Stimulated activated CD8-positive, alpha-beta memory T cell treated with anti-CD3 and anti-CD28 coated beads, Interleukin-4, amount 100 ng/mL, for 48 hours (primary cell): ENCODE results near the gene GSTK1.
"Not testable (repeated sequence)": the region's sequence is repeated elsewhere in the genome, so short reads cannot be mapped to it uniquely, and the experiment has no call there.

ENCODE experiments used
- DNase-seq: peaks from one replicate; pipeline ENCODE4 v3.0.0-alpha.2; 2020

GSTK1 gene

DNA sequence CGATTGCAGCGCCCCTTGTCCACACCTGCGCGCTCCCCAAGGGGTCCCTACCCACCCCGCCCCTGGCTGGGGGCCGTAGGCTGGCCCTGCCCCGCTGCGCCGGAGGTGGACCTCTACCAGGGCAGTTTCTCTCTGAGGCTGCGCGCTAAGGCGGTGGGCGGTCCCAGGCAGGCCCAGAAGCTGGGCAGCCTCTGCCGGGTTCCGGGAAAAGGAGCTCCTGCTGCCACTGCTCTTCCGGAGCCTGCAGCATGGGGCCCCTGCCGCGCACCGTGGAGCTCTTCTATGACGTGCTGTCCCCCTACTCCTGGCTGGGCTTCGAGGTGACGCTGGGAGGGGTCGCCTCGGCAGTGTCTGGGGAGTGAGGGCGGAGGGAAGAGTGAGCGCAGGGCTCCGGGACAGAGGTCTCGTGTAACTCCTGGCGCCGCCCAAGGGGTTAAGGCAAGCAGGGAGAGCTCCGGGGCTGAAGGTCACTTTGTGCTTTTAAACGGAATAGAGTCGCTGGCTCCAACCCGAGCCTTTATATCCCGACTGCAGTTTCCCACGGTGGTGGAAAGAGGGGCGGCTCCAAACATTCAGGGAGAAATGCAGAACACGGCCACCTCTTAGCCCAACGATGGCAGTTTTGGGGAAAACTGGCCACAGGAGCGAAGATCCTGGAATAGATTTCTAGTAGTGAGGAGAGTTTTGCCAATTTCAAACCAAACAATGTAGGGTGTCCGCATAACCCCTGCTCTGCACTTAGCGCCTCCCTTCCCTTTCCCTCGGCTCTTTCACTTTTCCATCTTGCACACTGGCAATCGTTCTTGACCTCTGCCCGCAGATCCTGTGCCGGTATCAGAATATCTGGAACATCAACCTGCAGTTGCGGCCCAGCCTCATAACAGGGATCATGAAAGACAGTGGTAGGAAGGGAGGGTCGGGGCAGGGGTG, at the start of gene GSTK1:
Gene GSTK1 (plus strand): TSS at position 176 of the 930 bp plus-strand sequence. CDS start 73 bp downstream, at position 249.
- peak; percentile 89 for DNase-seq

- not testable (repeated sequence) for DNase-seq
These were observed 49.8 kb upstream of the GSTK1 start for GRCh38 chr7:143213478-143213877.

DNA sequence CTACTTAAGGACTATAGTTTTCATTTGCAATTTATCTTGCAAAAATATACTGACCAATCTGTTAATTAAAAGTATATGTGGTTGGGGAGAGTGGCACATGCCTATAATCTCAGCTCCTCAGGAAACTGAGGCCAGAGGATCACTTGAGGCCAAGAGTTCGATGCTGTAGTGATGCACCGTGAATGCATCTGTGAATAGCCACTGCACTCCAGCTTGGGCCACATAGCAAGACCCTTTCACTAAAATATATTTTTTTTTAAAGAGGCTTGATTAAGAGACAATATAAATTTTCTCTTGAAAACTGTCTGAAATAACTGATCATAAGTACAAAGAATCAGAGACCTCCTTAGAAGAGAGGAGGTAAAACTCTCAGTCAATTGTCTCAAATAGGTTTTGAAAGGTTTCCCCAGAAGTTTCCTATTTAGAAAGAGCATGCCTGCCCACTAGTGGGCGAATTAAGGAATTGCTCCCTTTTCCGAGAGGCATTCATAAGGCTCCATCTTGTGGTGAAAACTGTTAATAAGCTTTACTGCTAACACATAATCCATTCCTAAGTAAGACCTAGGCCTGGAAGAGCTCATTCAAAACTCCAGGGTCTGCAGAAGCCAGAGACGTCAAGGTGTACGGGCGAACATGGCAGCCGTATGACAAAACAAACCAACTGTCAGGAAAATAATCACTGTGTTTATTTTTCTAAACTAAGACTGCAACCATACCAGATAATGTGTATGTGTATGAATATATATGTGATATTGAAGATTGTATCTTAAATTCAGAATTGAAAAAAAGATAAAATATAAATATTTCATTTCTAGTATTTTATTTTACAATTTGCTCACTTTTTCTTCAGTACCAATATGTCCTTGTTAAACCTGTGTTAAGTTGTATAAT, 48.2 kb upstream of the GSTK1 start:
- DNase-seq = peak; percentile 66

DNA sequence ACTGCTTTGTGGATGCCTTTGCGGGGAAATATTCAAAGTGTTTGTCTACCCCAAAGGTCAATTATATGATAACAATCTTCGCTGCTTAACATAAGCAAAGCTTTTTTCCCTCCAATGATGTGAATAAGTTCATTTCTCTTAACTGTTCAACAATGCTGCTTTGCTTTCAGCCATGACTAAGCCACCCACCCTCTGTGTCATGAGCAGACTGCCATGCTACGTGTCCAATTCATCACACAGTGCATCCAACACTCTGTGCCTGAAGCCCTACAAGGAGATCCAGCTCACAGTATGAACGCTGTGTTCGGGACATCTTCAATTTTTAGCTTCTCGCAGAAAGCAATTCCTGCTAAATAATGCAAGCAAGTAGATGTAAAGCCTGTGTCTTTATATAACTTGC, 47.1 kb upstream of the GSTK1 start:
- DNase-seq = no peak

DNA sequence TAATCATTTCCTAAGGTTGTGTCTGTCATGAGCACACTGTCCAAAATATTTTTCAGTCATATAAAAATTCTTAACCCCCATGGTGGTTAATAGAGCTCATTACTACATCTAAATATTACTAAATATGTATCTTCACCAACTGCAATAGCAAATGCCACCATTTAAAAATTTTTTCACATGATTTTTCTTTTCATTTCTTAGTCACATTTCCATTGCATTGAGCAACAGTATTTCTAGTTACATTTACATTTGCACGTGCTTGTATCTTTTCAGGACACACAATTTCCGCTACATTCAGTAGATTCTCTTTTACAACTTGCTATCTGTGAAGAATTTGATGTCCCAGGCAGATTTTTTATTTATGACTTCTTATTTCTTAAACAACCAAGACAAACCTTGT, 46.6 kb upstream of the GSTK1 start:
- no peak for DNase-seq

DNA sequence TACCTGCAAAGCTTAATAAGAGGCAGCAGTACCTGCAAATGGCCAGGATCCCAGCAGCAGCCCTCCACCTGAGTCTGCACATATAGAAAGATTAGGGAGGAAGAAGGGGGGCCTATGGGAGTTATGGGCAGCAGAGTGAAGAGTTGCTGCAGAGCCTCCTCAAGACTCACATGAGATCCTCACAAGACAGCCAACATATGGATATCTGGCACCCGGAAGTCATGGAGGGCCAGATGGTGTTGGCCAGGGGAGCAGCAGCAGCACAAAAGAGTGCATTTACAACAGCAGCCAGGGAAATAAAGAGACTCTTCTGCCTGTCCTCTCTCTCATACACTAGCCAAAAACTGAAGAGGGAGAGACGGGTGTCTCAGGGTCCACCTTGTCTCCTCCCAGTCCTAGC, 45.4 kb upstream of the GSTK1 start:
- no peak for DNase-seq

DNA sequence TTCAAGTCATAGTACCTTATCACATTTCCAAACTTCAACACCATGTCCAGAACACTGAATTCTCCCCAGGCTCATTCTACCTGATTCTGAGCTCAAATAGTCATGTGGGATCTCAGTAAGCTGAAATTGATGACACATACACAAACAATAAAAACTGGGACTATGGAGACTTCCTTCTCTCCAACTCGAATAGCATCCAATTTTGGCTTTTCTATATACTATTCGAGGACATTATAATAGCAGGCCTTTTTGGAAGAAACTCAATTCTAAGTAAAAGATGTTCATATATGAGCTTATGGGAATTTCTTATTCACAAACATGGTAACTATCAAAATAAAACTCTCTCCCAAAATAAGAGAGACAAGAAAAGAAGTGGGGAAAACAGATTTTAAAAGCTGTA, 42.0 kb upstream of the GSTK1 start:
- DNase-seq = no peak

GRCh38 chr7:143221737-143222136, 41.5 kb upstream of the GSTK1 start, which contains the start of gene TAS2R40:
Gene TAS2R40, plus strand, starts transcription at chr7:143222037. Its CDS starts 42 bp downstream, at chr7:143222079.
- DNase-seq = no peak

DNA sequence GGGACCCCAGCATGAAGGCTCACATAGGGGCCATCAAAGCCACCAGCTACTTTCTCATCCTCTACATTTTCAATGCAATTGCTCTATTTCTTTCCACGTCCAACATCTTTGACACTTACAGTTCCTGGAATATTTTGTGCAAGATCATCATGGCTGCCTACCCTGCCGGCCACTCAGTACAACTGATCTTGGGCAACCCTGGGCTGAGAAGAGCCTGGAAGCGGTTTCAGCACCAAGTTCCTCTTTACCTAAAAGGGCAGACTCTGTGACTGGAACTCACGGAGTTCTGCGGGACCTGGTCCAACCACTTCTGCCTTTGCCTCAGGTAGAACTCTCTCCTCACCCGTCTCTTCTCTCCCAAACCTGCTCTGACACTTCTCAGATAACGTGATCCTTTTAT, 40.5 kb upstream of the GSTK1 start:
- DNase-seq = no peak

DNA sequence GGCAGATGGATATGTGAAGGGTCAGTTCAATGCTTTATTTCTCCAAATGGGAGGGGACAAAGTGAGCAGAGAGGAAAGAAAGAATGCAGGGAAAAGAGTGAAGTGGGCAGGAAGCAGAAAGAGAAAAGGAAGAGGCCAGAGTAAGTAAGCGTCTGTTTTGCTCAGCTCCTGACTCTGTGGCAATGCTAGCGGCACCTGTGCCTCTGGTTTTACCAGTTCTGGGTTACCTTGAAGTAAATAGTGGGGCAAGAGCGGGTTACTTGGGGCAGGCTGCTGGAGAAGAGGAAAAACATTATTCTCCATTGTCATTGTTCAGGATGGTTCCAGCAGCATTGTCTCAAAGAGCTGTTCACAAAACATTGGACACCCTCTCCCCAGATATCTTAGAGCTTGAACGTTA, 39.5 kb upstream of the GSTK1 start:
- no peak for DNase-seq

- no peak for DNase-seq
These were observed 38.2 kb upstream of the GSTK1 start for GRCh38 chr7:143225047-143225446.

DNA sequence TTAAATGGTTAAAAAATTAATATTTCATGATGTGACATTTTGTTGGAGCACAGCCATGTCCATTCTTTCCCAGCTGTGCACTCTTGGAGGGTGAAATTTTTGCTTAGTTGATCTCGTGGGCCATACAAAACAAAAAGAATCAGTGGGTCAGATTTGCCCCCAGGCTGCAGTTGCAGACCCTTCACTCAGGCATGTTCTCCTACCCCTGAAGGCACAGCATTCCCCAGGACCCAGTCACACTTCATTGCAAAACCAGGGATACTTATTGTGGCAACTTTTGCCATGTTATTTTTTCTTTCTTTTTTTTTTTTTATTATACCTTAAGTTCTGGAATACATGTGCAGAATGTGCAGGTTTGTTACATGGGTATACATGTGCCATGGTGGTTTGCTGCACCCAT, 35.4 kb upstream of the GSTK1 start:
- no peak for DNase-seq

DNA sequence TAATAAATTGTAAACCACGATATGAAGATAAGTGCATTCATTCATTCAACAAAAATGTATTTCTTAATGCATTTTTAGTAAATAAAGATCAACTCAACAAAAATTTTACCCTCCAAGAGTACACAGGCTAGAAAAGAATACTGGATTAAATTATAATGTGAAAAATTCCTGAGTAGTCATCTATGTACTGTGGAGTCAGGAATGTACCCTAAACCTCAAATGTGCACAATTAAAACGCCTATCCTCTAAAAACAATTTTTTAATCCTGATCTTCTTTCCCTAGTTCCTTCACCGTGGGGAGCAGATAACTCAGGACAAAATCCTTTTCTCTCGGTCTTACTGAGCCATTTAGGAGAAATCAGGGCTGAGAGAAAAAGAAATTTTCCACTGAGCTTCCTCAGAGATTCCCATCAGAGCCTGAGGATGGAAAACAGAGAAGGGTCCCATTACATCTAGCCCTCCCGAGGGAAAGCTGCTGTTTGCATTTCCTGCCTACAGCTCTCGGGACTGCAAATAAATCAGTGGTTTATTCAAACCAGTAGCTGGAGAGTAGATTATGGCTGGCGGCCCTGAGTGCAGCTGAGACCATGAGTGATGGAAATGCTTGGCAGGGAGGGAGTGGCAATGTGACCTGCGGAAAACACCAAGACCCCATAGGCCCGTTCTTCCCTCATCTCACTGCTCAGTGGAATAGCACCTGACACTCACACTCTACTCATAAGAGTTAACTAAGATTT, 34.0 kb upstream of the GSTK1 start:
- DNase-seq = no peak

- no peak for DNase-seq
These were observed 32.4 kb upstream of the GSTK1 start for GRCh38 chr7:143230602-143231457.

- no peak for DNase-seq
These were observed 29.3 kb upstream of the GSTK1 start for GRCh38 chr7:143233816-143234532.

DNA sequence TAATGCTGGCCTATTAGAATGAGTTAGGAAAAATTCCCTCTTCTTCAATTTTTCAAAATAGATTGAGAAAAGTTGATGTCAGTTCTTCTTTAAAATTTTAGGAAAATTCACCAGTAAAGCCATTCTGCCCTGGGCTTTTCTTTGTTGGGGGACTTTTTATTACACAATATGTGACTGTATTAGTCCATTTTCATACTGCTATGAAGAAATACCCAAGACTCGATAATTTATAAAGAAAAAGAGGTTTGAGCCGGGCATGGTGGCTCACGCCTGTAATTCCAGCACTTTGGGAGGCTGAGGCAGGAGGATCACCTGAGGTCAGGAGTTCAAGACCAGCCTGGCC, 28.7 kb upstream of the GSTK1 start:
- DNase-seq = no peak

- DNase-seq = no peak
These were observed 27.7 kb upstream of the GSTK1 start for GRCh38 chr7:143235561-143235960.

DNA sequence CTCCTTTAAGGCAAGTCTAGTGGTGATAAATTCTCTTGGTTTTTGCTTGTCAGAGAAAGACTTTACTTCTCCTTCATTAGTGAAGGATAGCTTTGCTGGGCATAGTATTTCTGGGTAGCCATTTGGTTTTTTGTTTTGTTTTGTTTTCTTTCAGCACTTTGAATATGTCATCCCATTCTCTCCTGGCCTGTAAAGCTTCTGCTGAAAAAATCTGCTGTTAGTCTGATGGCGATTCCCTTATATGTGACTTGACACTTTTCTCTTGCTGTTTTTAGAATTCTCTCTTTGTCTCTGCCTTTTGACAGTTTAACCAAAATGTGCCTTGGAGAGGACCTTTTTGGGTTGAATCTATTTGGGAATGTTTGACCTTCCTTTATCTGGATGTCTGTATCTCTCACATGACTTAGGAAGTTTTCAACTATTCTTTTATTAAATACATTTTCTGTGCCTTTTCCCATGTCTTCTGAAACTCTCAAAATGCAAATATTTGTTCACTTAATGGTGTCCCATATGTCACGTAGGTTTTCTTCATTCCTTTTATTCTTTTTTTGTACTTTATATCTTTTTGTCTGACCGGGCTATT, 26.7 kb upstream of the GSTK1 start:
- no peak for DNase-seq

DNA sequence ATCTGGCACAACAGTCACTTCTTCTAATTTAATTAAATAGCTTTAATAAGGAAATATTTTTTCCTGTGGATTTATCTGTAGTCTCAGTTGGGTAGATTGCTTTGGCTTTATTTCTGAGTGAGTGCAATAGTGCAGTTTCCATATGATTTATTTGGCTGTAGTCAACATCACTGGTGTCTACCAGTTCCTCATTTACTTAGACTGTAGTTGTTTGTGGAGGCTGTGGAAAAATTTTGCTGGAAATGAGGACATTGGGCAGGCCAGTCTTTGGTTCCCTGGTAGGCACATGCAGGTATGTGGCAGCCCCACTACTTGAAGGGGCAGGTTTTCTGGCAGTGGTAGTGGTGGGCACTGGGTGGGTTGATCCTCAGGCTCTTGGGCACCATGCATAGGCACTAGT, 25.9 kb upstream of the GSTK1 start:
- no peak for DNase-seq

DNA sequence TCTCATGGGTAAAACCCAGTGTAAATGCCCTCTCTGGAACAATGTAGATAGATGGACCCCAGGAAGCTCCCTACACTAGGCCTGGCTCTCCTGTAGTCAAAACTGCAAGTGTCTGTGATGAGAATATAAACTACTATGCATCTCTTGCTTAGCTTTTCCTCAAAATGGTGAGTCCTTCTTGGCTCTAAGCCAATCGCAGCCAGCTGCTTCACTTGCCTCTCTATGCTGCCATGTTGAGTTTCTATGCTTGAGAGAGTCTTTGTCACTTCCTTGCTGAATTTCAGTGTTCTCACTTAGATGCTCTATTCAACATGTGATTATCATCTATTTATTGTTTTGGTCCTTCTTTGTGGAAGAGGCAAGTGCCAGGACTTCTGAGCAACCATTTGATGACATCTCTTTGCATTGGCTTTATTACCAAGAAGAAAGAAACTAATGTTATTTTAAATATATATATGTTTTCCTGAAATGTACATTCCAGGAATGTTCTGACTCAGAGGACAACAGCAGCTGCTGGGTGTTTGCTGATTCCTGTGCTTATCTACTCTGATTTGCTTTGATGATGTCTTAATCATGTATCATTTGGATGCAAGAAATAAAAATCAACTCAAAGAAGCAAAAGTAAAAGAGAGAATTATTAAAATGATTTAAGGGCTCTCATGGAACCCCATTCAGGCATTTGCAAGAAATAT, 24.8 kb upstream of the GSTK1 start:
- no peak for DNase-seq
